NB4 (cell line): Measurements from ENCODE around the gene ADAMTSL3.
"Not testable (repeated sequence)": the region's sequence is repeated elsewhere in the genome, so short reads cannot be mapped to it uniquely, and the experiment has no call there.

Experiments
- DNase-seq: peaks from one replicate; pipeline ENCODE4 v3.0.0; 2010; ENCODE audit warnings: low read depth
- H3K4me3 ChIP-seq: one replicate; pipeline ENCODE4 v1.5.1; 2011; ENCODE audit warnings: mild to moderate bottlenecking, low read depth, low read length, moderate library complexity
- MYC ChIP-seq: IDR thresholded peaks from 2 replicates; pipeline ENCODE4 v1.6.1; 2011; ENCODE audit warnings: low read depth, low read length
- POLR2A ChIP-seq: IDR thresholded peaks from 2 replicates; pipeline ENCODE4 v1.6.1; 2011; ENCODE audit warnings: mild to moderate bottlenecking; ENCODE audit not compliant: insufficient read length; ENCODE audit errors: extremely low read depth
- TF ChIP-seq, protein P1 (sequence below): IDR thresholded peaks from 2 replicates; pipeline ENCODE4 v1.6.1; 2011; ENCODE audit warnings: low read depth, low read length
- TF ChIP-seq, protein P2 (sequence below): IDR thresholded peaks from one replicate; pipeline ENCODE4 v1.5.1; 2012; ENCODE audit warnings: low read depth, low read length

ADAMTSL3 gene

DNA sequence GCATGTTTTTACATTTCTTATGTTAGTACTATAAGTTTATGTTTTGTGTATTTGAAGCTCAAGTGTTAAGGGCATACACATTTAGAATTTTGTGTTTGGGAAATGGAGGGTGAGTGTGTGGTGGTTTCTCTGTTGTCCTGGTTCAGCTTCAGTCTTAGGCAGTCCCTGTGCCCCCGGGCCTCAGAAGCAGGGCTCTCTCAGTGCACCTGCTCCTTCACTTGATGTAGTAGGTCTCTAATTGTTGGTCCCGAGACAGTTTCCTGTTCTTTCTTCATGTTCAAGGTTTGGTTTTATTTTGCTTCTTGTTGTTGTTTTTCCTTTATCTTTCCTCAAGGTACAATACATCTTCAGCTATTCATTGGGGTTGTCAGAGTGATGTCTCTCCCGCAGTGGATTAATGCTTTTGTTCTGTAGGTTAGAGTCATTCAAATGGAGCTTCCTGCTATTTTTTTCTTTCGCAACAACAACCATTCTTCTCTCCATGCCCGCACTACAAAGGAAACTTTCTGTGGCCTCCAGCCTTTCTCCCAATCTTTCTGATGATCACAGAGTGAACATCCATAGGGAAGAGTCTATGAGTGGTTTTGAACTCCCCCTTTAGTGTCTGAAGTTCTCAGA is 403.9 kb downstream of the ADAMTSL3 start:
- H3K4me3 ChIP-seq: no peak overlapping the region
- no peak for DNase-seq

DNA sequence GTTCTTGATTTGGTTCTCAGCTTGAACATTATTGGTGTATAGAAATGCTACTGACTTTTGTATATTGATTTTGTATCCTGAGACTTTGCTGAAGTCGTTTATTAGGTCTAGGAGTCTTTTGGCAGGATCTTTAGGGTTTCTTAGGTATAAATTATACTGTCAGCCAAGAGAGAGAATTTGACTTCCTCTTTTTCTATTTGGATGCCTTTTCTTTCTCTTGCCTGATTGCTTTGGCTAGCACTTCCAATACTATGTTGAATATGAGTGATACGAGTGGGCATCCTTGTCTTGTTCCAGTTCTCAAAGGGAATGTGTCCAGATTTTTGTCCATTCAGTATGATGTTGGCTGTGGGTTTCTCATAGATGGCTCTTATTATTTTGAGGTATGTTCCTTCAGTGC is 409.8 kb downstream of the ADAMTSL3 start:
- H3K4me3 ChIP-seq, DNase-seq: not testable (repeated sequence)

More for the DNA sequence above, 403.9 kb downstream of the ADAMTSL3 start:
- TF ChIP-seq, protein P1, sequence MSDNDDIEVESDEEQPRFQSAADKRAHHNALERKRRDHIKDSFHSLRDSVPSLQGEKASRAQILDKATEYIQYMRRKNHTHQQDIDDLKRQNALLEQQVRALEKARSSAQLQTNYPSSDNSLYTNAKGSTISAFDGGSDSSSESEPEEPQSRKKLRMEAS: no peak
- TF ChIP-seq POLR2A (no peak), MYC (no peak)
- TF ChIP-seq, protein P2, sequence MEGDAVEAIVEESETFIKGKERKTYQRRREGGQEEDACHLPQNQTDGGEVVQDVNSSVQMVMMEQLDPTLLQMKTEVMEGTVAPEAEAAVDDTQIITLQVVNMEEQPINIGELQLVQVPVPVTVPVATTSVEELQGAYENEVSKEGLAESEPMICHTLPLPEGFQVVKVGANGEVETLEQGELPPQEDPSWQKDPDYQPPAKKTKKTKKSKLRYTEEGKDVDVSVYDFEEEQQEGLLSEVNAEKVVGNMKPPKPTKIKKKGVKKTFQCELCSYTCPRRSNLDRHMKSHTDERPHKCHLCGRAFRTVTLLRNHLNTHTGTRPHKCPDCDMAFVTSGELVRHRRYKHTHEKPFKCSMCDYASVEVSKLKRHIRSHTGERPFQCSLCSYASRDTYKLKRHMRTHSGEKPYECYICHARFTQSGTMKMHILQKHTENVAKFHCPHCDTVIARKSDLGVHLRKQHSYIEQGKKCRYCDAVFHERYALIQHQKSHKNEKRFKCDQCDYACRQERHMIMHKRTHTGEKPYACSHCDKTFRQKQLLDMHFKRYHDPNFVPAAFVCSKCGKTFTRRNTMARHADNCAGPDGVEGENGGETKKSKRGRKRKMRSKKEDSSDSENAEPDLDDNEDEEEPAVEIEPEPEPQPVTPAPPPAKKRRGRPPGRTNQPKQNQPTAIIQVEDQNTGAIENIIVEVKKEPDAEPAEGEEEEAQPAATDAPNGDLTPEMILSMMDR: no peak

DNA sequence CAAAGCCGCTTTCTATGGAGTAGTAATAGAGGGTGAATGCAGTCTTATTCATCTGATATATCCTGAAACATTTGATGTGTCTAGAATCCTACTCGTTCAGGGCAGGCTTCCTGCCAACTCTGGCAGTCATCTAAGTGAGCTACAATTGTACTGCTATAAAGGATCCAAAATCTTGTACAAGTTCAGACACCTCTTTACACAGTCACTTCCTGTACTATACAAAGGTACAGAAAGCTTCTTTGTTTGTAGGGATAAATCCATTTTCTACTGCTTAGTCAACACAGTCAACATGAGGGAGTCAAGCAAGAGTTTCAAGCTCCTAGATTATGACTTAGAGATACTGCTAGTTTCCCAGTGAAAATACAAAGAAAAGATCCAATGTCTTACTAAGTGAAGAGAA is 414.8 kb downstream of the ADAMTSL3 start:
- H3K4me3 ChIP-seq, DNase-seq: not testable (repeated sequence)

DNA sequence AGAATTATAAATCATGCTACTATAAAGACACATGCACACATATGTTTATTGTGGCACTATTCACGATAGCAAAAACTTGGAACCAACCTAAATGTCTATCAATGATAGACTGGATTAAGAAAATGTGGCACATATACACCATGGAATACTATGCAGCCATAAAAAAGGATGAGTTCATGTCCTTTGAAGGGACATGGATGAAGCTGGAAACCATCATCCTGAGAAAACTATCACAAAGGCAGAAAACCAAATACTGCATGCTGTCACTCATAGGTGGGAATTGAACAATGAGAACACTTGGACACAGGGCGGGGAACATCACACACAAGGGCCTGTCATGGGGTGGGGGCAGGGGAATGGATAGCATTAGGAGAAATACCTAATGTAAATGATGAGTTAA is 424.1 kb downstream of the ADAMTSL3 start:
- not testable (repeated sequence) for H3K4me3 ChIP-seq, DNase-seq

DNA sequence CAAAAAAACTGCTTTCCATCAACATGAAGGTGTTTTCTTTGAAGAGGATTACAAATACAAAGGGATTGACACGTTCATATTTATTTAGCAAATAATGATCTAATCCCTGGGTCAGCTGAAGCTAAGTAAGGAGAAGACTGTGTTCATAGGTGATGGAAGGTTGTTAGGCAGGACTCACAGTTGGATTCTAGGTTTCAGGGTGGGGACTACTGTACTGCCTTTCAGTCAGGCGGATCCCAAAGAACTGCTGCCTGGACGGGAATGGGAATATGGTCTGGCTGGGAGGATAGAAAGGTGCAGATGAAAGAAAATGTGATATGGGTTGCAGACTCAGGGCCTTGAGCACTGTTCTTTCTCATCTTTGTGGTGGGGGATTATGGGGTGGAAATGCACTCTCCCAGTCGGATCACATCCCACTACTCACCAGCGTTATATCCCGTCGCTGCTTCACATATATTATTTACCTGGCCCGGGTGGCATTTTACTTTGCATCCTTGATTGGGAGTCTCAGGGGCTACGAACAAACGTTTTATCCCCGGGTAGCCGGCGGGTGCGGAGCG is 425.5 kb downstream of the ADAMTSL3 start:
- not testable (repeated sequence) for H3K4me3 ChIP-seq

DNA sequence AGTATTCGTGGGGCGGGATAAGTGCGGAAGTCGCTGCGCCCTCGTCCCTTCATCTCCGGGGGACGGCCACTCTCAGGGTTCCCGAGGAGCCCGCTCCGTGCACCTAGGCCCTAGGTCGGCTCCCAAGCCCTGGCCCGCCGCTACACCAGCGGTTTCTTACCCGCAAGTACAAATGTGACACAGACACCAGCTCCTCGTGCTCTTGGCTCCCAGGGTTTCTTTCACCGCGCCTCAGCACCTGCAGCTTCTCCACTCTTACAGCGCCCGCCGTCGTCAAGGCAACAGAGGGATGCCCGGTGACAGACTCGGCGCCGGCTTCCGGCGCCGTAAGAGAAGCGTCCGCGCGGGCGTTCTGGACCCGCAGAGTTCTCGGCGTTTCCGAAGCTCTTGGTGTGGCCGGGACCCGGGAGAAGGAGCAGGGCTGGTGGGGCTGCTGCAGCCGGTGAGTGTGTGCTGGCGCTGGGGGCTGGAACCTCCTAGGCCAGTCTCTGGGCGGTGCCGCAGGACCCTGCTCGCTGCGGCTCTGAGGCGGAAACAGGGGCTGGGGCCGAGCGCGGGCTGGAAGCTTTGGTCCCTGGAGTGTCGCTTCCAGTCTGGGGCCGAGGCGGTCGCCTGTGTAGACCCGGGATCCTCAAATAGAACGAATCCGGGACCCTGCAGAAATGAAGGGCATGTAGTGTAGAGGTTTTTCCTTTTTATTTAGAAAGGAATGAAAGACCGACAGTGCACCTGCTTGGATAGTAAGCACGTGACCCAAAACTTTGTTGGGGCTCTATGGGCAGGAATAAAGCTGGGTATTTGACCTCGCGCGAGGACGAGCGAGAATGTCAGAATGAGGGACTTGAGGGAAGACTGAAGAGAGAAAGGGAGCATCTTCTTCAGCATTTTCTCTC is 426.2 kb downstream of the ADAMTSL3 start:
- DNase-seq: no peak
- TF ChIP-seq, protein P1: no peak
- TF ChIP-seq POLR2A: no peak
- no peak for TF ChIP-seq MYC
- TF ChIP-seq, protein P2: no peak
- H3K4me3 ChIP-seq: no peak overlapping the region

More for the DNA sequence above, 425.5 kb downstream of the ADAMTSL3 start:
- not testable (repeated sequence) for DNase-seq

DNA sequence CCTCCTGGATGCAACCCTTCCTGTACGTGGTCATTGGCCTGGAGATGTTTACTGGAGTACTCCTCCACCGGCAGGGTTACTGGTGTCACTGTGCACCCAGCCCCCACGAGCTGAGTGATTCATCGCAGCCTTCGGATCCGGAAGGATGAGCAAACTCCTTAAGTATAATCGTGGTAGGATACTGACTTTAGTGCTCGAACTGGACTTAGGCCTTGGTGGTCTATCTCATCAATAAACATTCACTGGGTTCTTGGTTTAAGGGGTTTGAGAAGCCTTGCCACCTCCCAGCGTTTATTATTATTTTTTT is 426.8 kb downstream of the ADAMTSL3 start:
- DNase-seq, H3K4me3 ChIP-seq: not testable (repeated sequence)

DNA sequence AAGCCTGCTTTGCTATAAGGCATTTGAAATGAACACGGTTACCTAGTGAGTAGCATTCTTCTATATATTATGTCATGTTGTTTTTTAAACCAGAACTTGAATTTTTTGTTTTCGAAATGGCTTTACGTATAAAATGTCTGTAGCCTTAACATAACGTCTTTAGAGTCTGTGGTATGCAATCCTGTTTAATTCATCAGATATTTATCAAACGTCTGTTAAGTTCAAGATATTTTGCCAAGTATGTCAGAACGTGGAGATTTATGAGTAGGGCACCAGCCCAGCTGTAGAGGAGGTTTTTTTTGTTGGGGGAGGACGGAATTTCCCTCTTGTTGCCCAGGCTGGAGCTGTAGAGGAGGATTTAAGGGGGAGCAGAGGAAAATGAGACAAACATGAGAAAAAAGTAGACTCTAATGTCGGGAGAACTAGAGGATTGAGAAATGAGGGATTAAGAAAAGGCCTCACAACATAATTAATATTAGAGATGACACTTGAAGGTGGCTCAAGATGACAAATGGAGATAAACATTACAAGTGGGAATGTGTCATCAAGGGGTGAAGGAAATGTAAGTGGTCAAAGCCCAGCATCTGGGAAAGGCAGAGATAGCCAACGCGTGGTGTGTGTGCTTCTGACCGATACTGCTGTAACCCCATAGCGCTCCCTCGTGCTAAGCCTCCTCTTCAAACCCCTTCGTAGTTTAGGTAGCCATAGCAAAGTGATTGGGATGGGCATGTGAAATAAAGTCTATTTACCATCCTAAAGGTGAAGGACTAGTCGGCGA is 427.7 kb downstream of the ADAMTSL3 start:
- no peak for DNase-seq
- no peak for TF ChIP-seq POLR2A
- TF ChIP-seq, protein P1: no peak
- TF ChIP-seq, protein P2: no peak
- no peak for TF ChIP-seq MYC
- H3K4me3 ChIP-seq: no peak overlapping the region
